HG02938 (cell line): ENCODE measurements around the gene EFNA4.

ENCODE experiments used
- ATAC-seq: cut with Tn5 transposase; IDR thresholded peaks from one replicate; pipeline ENCODE4 v1.9.1; 2021; ENCODE audit warnings: mild to moderate bottlenecking, moderate library complexity; ENCODE audit not compliant: unreplicated experiment

The EFNA4 gene

GRCh38 chr1:155032886-155033285 lies 30.7 kb upstream of the EFNA4 start:
- ATAC-seq: no peak

- ATAC-seq: no peak
Observed at GRCh38 chr1:155033524-155033923, 30.0 kb upstream of the EFNA4 start, which contains the start of the genes DCST1 and DCST2. TSS of gene DCST1 (plus strand) at chr1:155033824. CDS start at chr1:155034037, 213 bp downstream. TSS of gene DCST2 (minus strand) at chr1:155033781. CDS start at chr1:155033701, 80 bp downstream.

- ATAC-seq: no peak
Observed at GRCh38 chr1:155034318-155035208, 29.0 kb upstream of the EFNA4 start.

GRCh38 chr1:155035936-155036335 lies 27.6 kb upstream of the EFNA4 start:
- ATAC-seq: no peak

- no peak for ATAC-seq
Observed at GRCh38 chr1:155037043-155037442, 26.5 kb upstream of the EFNA4 start.

GRCh38 chr1:155037851-155038441 lies 25.6 kb upstream of the EFNA4 start:
- ATAC-seq: no peak

GRCh38 chr1:155038602-155039307 lies 24.8 kb upstream of the EFNA4 start:
- ATAC-seq: no peak

- no peak for ATAC-seq
Observed at GRCh38 chr1:155039308-155039669, 24.3 kb upstream of the EFNA4 start.

GRCh38 chr1:155040358-155041093 lies 23.0 kb upstream of the EFNA4 start:
- no peak for ATAC-seq

- no peak for ATAC-seq
Observed at GRCh38 chr1:155042789-155043188, 20.8 kb upstream of the EFNA4 start.

- no peak for ATAC-seq
Observed at GRCh38 chr1:155043301-155043702, 20.2 kb upstream of the EFNA4 start.

GRCh38 chr1:155043793-155044192 lies 19.7 kb upstream of the EFNA4 start:
- no peak for ATAC-seq

GRCh38 chr1:155044365-155044764 lies 19.2 kb upstream of the EFNA4 start:
- ATAC-seq: no peak

GRCh38 chr1:155044812-155045657 lies 18.5 kb upstream of the EFNA4 start:
- ATAC-seq: no peak

GRCh38 chr1:155048449-155049334 lies 14.8 kb upstream of the EFNA4 start:
- ATAC-seq: no peak

- ATAC-seq: peak; percentile 4
Observed at GRCh38 chr1:155049651-155050559, 13.6 kb upstream of the EFNA4 start.

GRCh38 chr1:155050560-155051341 lies 12.8 kb upstream of the EFNA4 start, which contains the start of gene ADAM15:
TSS of gene ADAM15 (plus strand) at chr1:155051316. CDS start at chr1:155051387, 71 bp downstream.
- peak; percentile 44 for ATAC-seq
